ENCODE data around the gene CYGB. TPM values are rescaled to one million over a fixed set of nuclear protein-coding genes. Genes with fewer than 3 reads are reported as not detected.

CYGB gene
- total and polyA plus RNA-seq, 9 of the 15 experiments (the other 6 are each of a cell fraction or from before 2014, with no cell fraction given), result 0.08 to 0.95 (median 0.18) TPM; not detected in 5

GRCh38 chr17:76540381-76541300, 3.1 kb upstream of the CYGB start (continued):
- peak; percentile 41; the same call in 1 of the 2 replicates for TF ChIP-seq RNF2 (IDR thresholded peaks at IDR 0.05)
- TF ChIP-seq ATF2 (CRISPR knock-in tag; IDR thresholded peaks at IDR 0.05), result peak; percentile 90; the same call in 1 of the 2 replicates
- TF ChIP-seq ZNF740 (CRISPR knock-in tag; IDR thresholded peaks at IDR 0.05), result peak; percentile 63; the same call in 1 of the 2 replicates
- no peak for TF ChIP-seq ZNF740 (tag; IDR thresholded peaks at IDR 0.05)
- peak; percentile 70; the same call in 1 of the 2 replicates for TF ChIP-seq ZNF511 (CRISPR knock-in tag; IDR thresholded peaks at IDR 0.05)
- peak; percentile 64 for TF ChIP-seq FOS (IDR thresholded peaks at IDR 0.05; ENCODE audit: extremely low read depth, insufficient read length)
- TF ChIP-seq ZFP36 (IDR thresholded peaks at IDR 0.05; ENCODE audit: low read depth, low read length, partially characterized antibody), result no peak
- peak; percentile 89 for TF ChIP-seq JUN (IDR thresholded peaks at IDR 0.05; ENCODE audit: borderline replicate concordance, low read depth, low read length)
- no peak for TF ChIP-seq JUN (CRISPR knock-in tag; IDR thresholded peaks at IDR 0.05; ENCODE audit: borderline replicate concordance)
- peak; percentile 20; the same call in 1 of the 2 replicates for TF ChIP-seq PKNOX1 (IDR thresholded peaks at IDR 0.05)
- 0 out of 4 replicates have a peak, but pooled peaks of 1 of the 2 experiments have one; percentile 28 for TF ChIP-seq ZNF639 (CRISPR knock-in tag; conservative IDR thresholded peaks at IDR 0.05 in 1 of 2, IDR thresholded peaks at IDR 0.05 in 1 of 2)

All from K562 (cell line).